HG03039 (cell line): ENCODE results near the gene PIGU.
"Not testable (repeated sequence)": the region's sequence is repeated elsewhere in the genome, so short reads cannot be mapped to it uniquely, and the experiment has no call there.

Source experiments
- ATAC-seq: cut with Tn5 transposase; IDR thresholded peaks from one replicate; pipeline ENCODE4 v1.9.1; 2021; ENCODE audit warnings: mild to moderate bottlenecking, moderate library complexity; ENCODE audit not compliant: unreplicated experiment

The PIGU gene

DNA sequence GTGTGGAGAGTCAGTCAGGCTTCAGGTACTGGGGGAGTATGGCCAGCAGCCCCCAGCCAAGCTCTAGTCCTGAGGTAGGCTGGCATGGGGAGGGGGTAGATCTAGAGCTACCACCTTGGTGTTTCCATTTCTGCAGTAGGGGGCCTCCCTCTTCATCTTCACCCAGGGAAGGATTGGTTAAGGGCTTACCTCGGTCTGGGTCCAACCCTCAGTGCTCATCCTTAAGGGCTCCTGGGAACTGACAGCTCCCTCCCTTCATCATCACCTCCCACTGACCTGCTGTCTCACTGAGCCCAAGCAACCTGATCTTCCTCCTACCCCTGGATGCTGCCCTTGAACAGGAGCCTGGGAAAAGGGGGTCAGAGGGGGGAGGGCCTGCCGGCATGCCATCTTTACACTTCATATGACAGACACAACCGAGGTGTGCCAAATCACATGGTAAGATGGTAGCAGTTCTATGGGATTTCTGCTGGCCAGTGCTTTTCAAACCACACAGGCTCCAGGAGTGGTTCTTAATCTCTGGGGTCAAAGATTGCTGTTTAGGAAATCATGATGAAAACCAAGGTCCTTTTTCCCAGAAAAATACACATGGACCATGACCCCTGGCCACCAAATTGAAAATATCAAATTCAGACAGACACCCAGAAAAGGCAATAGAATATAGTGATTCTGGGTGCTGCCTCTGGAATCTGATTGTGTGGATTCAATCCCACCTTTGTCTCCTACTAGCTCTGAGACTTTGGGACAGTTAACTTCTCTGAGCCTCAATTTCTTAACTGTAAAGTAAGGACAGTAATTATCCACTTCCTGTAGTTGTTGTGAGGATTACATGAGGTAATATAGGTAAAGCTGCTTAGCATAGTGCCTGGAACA lies 30.3 kb upstream of the PIGU start:
- ATAC-seq = no peak

DNA sequence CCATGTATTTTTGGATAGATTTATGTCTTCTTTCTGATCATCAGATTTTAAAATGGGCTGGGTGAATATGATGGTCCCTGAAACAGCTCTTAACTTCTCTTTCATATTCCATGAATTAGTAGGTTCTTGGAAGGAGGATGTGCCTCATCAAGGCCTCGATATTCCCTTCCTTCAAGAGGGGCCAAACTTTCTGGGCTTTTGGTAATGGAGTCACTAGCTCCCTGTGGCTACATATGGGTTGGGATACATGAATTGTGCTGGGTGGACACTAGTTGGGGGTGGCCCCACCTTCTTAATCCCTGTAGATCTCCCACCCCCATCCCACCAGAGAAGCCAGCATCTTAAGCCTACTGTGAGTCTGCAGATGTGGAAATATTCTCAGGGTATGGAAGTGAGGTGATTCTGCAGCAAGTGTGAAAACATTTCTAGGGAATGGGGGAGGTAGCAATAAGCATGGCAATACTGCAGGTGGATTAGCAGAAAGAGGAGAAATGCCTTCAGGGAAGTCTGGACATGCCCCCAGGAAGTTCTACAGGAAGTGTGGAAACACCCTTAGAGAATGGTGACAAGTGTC lies 29.5 kb upstream of the PIGU start:
- ATAC-seq = no peak

DNA sequence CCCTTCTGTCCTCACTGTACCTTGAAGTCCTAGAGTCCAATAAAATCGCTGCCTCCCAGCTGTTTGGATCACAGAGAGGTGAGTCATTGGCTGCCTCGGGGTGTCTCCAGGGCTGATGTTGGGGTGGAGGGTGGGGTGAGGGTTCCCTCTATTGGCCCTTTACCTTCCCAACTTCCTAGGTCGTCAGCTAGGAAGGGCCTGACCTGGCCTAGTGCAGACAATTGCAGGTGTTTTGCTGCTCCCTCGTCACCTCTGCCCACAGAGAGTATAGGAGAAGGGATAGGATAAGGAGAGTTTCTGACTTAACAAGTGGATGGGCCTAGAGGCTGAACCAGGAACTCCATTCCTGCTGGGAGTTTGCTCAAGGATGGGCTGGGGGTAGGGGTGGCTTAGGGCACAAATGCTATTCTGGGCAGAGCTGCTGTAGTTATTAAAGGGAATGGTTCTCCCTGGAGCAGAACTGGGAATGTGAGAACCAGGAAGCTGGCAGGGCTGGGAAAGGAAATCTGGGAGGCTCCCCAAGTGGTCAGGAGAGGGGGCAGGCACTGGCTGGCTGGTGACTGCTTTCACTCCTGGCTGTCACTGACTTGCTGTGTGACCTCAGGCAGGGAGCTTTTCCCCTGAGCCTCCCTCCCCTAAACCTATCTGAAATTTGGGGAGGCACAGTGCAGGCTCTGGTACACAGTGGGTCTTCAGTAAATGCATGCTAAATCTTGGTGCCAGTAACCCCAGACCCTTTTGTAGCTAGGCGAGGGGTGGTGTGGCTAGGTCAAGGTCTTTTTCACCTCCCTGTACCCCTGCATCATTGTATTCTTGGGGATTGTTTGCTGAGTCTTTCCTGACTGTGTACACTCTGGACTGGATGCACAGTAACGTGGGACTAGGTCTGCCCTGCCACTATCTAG lies 28.8 kb upstream of the PIGU start:
- no peak for ATAC-seq

DNA sequence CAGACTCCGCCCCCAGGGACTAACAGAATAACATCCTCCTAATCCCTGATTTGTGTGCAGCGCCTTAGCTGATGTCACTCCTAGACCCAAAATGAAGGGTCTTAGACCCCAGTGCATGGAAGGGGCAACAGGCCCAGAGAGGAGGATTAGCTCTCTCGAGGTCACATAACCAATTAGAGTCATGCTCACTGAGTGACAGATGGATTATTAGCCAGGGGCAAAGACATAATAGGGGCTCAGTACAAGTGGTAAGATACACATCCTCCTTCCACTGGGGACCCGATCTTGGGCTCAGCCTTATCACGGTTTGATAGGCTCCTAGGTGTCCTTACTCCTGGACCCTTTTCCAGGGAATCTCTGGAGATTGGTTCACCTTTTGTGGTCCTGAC lies 28.1 kb upstream of the PIGU start:
- no peak for ATAC-seq

DNA sequence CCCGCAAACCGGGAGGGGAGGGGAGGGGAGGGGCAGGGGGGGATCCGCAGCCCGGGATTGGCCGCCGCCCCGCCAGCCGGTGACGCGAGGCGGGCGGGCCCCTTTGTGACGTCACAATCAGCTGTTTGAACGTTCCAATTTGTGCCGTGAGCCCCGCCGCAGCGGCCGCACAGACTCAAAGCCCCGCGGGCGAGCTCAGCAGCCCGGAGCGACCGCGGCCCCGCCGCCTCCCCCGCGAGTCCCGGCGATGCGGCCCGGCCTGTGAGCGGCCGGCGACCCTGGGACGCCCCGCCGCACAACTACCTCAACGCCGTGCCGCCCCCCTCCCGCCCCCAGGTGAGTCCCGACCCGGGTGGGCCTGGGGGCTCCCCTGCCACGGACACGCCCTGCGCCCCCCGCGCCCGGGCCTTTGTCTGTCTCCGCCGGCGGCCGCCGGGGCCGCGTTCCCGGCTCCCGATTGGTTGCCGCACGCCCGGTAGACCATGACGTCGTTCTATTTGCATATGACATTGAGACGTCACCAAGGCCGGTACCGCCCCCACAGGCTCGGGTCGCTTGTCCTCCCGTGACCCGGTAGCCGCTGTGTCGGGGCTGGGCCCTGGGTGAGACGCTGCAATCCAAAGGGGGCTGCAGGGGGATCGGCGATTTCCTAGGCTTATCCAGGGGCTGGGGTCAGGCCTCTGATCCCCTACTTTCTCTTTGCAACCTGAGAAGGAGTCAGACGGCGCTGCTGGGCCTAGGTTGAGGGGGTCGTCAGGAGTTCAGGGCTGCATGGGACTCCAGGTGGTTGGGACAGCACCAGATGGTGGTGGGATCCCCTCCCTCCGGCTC lies 27.5 kb upstream of the PIGU start, which contains the start of gene TP53INP2:
Gene TP53INP2, plus strand, starts transcription at position 168 of the 831 bp plus-strand sequence. CDS start 4,396 bp downstream, outside the sequence.
- peak; percentile 65 for ATAC-seq

DNA sequence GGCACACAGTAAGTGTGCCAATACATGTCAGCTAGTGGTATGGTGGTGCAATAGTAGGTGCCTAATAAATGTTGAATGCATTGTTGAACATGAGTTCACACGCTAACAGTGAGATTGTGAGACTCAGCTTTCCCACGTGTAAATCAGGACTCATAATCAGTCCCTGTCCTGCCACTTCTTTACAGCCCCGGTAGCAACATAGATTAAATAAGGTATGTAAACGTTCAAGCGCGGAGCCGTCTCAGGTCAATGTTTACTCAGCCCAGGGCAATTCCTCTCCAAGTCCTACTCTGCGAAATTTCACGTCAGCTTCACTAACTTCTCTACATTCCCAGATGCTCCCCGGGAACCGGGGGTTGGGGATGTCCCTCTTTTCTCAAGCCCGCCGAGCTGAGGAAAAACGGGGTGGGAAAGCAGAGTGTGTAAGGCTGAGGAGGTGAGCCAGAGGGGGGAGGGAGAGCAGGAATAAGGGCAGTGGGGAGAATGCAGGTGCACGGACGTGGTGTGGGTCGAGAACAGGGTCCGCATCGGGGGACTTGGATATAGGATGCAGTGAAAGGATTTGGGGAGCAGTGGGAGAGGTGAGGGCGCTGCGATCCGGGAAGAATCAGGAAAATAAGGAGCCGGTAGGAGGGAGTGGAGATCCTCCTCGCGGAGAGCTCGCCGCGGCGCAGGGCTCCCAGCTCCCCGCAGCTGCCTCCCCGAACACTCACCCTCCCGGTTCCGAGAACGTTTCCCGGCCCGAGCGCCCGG lies 26.7 kb upstream of the PIGU start:
- ATAC-seq = no peak

DNA sequence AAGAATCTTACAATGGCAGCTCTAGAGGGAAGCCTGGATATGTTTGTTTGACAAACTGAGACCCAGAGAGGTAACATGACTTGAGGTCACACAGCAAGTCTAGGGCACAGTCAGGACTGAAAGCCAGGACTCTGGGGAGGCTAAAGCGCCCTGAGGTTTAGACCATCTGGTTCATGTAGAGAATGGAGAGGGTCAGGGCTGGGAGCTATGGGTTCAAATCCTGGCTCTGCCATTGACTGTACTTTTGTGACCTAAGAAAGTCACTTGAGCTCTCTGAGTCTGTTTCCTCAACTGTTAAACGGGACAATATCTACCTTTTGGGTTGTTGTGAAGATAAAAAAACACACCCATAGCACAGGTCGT lies 26.1 kb upstream of the PIGU start:
- no peak for ATAC-seq

DNA sequence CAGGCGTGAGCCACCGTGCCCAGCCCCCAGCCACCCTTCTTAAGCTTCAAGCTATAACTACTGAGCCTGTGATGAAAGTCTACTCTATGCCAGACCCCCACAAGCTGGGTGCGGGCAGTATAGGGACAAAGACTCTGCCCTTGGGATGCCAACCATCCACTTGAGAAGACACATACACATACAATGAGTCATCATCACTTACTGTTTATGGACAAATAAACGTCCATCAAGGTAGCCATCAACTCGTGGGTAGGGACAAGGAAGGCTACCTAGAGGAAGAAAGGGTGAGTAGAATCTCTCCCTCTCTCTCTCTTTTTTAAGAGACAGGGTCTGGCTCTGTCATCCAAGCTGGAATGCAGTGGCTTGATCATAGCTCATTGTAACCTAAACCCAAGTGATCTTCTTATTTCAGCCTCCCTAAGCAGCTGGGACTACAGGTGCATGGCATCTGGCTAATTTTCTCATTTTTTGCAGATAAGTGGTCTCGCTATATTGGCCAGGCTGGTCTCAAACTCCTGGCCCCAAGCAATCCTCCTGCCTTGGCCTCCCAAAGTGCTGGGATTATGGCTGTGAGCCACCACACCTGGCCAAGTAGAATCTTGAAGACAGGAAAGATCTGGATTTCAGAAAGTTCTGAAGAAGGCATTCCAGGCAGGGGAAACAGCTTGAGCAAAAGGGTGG lies 24.7 kb upstream of the PIGU start:
- ATAC-seq = no peak

DNA sequence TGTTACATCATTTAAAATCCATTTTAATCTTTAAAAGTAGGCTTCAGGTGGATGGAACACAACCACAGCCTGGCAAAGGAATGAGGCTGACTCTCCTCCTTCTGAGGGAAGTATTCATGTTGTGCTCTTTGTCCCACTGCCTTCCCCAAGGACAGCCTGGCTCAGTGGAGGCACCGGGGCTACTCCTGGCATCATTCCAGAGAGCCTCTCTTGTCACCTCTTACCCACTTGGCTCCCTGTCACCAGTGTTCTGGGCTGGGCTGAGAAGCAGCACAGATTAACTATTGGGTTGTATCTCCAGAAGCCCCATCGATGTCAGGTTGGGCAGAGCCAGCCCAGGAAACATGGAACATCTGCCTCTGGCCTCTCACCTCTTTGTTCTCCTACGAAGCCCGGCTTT lies 16.5 kb upstream of the PIGU start:
- no peak for ATAC-seq

DNA sequence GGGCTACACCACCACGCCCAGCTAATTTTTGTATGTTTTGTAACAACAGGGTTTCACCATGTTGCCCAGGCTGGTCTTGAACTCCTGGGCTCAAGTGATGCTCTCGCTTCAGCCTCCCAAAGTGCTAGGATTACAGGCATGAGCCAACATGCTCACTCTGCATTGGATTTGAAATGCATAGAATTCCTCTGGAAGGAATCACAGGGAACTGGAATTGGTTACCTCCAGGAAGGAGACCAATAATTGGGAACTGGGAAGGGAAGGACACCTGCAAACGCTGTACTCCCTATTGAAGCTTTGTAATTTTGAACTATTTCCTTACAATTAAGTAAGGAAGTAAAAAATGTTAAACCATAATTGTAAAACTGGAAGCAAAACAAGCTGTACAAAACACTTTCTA lies 14.9 kb upstream of the PIGU start:
- ATAC-seq = no peak

DNA sequence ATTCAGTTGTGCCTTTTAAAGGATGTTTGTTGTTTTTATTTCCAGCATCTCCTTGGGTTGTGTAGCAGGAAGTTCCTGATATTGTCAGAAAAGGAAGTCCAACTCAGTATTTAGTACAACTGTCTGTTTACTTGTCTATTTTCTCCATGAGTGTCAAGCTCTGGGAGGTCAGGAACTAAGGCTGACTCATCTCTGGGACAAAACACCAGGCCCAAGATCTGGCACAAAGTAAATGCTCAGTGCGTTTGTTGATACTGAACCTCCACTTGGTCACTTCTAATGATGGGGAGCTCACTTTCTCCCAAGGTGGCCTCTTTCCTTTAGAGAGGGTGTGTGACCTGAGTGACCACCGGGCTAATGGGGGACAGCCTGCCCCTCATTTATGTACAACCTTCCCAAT lies 12.6 kb upstream of the PIGU start:
- no peak for ATAC-seq

DNA sequence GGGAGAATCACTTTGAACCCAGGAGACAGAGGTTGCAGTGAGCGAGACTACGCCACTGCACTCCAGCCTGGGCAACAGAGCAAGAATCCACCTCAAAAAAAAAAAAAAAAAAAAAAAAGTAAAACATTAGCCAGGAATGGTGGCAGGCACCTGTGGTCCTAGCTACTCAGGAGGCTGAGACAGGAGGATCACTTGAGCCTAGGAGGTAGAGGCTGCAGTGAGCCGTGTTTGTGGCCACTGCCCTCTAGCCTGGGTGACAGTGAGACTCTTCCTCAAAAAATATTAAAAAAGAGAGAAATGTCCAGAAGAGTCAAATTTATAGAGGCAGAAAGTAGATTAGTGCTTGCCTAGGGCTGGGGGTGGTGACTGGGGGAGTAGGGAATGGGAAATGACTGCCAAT lies 6.8 kb upstream of the PIGU start:
- ATAC-seq = no peak

DNA sequence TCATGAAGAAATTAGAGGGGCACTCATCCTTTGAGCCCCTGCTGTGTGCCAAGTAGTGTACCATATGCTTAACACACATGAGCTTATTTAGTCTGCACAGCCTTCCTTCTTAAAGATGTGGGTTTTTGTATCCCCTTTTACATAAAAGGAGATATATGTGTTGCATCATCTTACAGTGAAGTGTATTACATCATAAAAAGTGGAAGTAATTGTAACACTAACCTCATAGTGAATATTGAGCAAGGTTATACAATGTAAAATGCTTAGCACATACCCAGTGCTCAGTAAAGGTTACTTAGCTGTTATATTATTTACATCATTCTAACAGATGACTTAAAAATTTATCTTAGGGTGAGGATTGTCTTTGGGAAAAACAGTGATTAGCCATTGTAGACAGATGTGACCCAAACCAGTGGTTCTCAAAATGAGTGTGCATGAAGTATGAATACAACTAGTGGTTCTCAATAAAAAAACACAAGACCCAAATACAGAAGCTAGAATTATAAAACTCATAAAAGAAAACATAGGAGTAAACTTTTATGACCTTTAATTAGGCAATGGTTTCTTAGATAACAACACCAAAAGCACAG lies 3.8 kb upstream of the PIGU start:
- no peak for ATAC-seq

DNA sequence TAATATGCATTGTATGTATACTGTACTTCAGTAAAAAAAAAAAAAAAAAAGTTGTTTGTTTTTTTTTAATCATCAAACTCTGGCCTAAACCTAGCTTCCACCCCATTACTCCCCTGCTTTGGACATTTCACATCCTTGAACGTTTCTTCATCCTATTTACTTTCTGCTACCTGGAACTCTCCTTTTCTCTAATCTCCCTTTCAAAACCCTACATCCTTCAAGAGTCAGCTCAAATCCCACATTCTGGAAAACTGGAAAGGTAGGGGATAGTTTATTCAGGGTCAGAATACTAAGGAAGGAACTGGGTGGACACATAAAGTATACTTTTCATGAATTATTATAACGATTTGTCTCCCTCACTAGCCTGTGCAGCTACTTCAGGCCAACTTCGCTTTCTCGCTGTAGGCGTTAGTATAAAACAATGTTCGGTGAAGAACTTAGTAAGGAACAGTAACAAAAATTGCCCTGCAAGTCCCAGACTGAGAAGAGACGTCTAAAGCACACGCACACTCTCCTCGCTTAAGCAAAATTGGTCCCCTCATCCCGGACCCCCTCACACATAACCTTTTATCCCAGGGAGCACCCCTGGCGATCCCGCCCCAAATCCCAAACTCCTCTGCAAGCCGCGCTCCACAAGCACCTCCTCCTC lies 775 bp downstream of the PIGU start:
- ATAC-seq = no peak

DNA sequence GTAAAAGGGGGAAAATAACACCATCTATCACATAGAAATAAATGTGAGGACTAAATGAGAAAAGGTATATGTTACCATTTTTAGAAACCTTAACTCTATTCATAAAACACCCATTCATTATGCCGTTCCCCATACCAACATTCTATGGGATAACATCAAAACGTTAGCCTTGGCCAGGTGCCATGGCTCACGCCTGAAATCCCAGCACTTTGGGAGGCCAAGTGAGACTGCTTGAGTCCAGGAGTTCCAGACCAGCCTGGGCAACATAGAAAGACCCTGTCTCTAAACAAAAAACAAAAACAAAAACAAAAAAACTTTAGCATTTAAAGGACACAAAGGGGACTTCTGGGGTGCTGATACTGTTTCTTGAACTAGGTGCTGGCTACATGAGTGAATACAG lies 1.3 kb downstream of the PIGU start:
- no peak for ATAC-seq

DNA sequence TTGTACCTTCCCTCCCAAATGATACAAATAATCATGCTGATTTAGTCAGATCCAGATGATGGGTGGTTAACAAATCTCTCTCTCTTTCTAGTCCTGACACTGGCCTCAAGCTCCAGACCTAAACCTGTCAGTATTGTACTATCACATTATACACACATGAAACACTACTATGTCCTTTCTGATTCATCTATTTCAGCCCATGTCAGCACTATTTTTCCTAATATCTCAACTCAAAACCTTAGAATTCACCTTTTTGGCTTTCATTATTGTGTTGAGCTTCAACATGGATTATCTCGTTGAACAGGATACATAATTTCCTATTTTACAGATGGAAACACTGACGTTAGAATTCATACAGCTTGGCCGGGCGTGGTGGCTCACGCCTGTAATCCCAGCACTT lies 3.5 kb downstream of the PIGU start:
- ATAC-seq = no peak

DNA sequence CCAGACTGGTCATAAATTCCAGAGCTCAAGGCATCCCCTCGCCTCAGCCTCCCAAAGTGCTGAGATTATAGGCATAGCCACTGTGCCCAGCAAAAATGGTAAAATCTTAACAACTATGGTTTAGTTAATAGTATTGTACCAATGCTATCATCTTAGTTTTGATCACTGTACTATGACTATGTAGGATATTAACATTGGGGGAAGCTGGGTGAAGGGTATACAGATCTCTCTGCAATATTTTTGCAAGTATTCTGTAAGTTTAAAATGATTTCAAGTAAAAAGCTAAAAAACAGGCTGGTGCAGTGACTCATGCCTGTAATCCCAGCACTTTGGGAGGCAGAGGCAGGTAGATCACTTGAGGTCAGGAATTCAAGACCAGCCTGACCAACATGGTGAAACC lies 7.8 kb downstream of the PIGU start:
- ATAC-seq = no peak

DNA sequence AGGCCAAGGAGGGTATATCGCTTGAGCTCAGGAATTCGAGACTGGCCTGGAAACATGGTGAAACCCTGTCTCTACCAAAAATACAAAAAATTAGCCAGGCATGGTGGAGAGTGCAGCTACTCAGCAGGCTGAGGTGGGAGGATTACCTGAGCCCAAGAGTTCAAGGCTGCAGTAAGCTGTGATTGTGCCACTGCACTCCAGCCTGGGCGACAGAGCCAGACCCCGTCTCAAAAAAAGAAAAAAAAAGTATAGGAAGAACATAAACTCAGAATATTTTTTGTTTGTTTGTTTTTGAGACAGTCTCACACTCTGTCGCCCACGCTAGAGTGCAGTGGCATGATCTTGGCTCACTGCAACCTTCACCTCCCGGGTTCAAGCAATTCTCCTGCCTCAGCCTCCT lies 12.1 kb downstream of the PIGU start:
- not testable (repeated sequence) for ATAC-seq
